HEK293 (cell line): ENCODE measurements around the gene ZNF436.

ENCODE experiments used
- CTCF ChIA-PET: fragments of 350-600 bp; formaldehyde crosslinking; extraction: SDS; loops from one replicate; lab custom pipeline; 2021; ENCODE audit warnings: antibody characterized with exemption; lab: Yijun Ruan, JAX
- POLR2A ChIA-PET: fragments of 300-600 bp; formaldehyde crosslinking; extraction: SDS; loops from one replicate; lab custom pipeline; 2020; ENCODE audit warnings: antibody characterized with exemption, inconsistent platforms; lab: Yijun Ruan, JAX
- H3K27ac ChIP-seq: fragments of 200-500 bp; sonication (Bioruptor generic); 2 replicates; pipeline ENCODE4 v1.5.1; 2014; ENCODE audit warnings: low read depth, low read length, control low read depth, inconsistent platforms; ENCODE audit errors: extremely low read depth
- H3K36me3 ChIP-seq, 2 experiments: fragments of 200-500 bp in 1 of 2; sonication (Bioruptor generic) in 1 of 2; 1 replicate in 1 of 2; 2 replicates in 1 of 2; pipeline ENCODE4 v1.5.1; 2014 to 2017; ENCODE audit warnings: inconsistent platforms in 2 of 2, low read length in 2 of 2; ENCODE audit not compliant: control insufficient read depth in 2 of 2, insufficient read depth in 1 of 2
- H3K4me1 ChIP-seq: fragments of 200-500 bp; sonication (Bioruptor generic); 2 replicates; pipeline ENCODE4 v1.5.1; 2014; ENCODE audit warnings: mild to moderate bottlenecking, low read length, inconsistent platforms; ENCODE audit not compliant: control insufficient read depth, insufficient read depth
- H3K4me3 ChIP-seq: 2 replicates; pipeline ENCODE4 v1.5.1; 2011; ENCODE audit warnings: low read depth, mild to moderate bottlenecking, control low read depth, low read length, moderate library complexity
- H3K9me3 ChIP-seq: fragments of 200-500 bp; sonication (Bioruptor generic); 2 replicates; pipeline ENCODE4 v1.5.1; 2014; ENCODE audit warnings: low read depth, low read length, inconsistent platforms; ENCODE audit not compliant: control insufficient read depth, insufficient read depth
- BCL11B ChIP-seq: fragments of 450-650 bp; formaldehyde crosslinking; IDR thresholded peaks from 2 replicates; pipeline ENCODE4 v1.5.1; 2016; ENCODE audit warnings: low read depth, missing biosample characterization, missing genetic modification characterization
- GLI4 ChIP-seq: fragments of 450-650 bp; formaldehyde crosslinking; IDR thresholded peaks from 2 replicates; pipeline ENCODE4 v1.5.1; 2016; ENCODE audit warnings: missing biosample characterization, missing genetic modification characterization
- KLF10 ChIP-seq: fragments of 450-650 bp; IDR thresholded peaks from 2 replicates; pipeline ENCODE4 v1.5.1; 2018; ENCODE audit warnings: missing biosample characterization, mild to moderate bottlenecking, missing genetic modification characterization
- KLF16 ChIP-seq: fragments of 450-650 bp; formaldehyde crosslinking; IDR thresholded peaks from 2 replicates; pipeline ENCODE4 v1.5.1; 2017; ENCODE audit warnings: missing biosample characterization, missing genetic modification characterization
- KLF8 ChIP-seq: fragments of 450-650 bp; formaldehyde crosslinking; IDR thresholded peaks from 2 replicates; pipeline ENCODE4 v1.5.1; 2016; ENCODE audit warnings: missing biosample characterization, missing genetic modification characterization
- PATZ1 ChIP-seq: fragments of 450-650 bp; formaldehyde crosslinking; IDR thresholded peaks from 2 replicates; pipeline ENCODE4 v1.5.1; 2016; ENCODE audit warnings: missing biosample characterization, missing genetic modification characterization
- SP3 ChIP-seq: fragments of 450-650 bp; formaldehyde crosslinking; IDR thresholded peaks from 2 replicates; pipeline ENCODE4 v1.5.1; 2016; ENCODE audit warnings: missing biosample characterization, missing genetic modification characterization
- WT1 ChIP-seq: fragments of 450-650 bp; formaldehyde crosslinking; IDR thresholded peaks from 2 replicates; pipeline ENCODE4 v1.5.1; 2016; ENCODE audit warnings: missing biosample characterization, missing genetic modification characterization
- ZBTB17 ChIP-seq: fragments of 450-650 bp; formaldehyde crosslinking; IDR thresholded peaks from 2 replicates; pipeline ENCODE4 v1.5.1; 2016; ENCODE audit warnings: missing biosample characterization, missing genetic modification characterization
- ZBTB20 ChIP-seq: fragments of 450-650 bp; formaldehyde crosslinking; IDR thresholded peaks from 2 replicates; pipeline ENCODE4 v1.5.1; 2016; ENCODE audit warnings: missing biosample characterization, missing genetic modification characterization
- ZBTB48 ChIP-seq: fragments of 450-650 bp; formaldehyde crosslinking; IDR thresholded peaks from 2 replicates; pipeline ENCODE4 v1.5.1; 2016; ENCODE audit warnings: missing biosample characterization, missing genetic modification characterization
- ZEB2 ChIP-seq: fragments of 450-650 bp; formaldehyde crosslinking; IDR thresholded peaks from 2 replicates; pipeline ENCODE4 v1.5.1; 2016; ENCODE audit warnings: missing biosample characterization, missing genetic modification characterization
- ZNF121 ChIP-seq: fragments of 450-650 bp; formaldehyde crosslinking; IDR thresholded peaks from 2 replicates; pipeline ENCODE4 v1.5.1; 2016; ENCODE audit warnings: missing biosample characterization, missing genetic modification characterization
- ZNF660 ChIP-seq: fragments of 450-650 bp; IDR thresholded peaks from 2 replicates; pipeline ENCODE4 v1.5.1; 2018; ENCODE audit warnings: missing biosample characterization, mild to moderate bottlenecking, missing genetic modification characterization
- ZNF692 ChIP-seq: fragments of 450-650 bp; formaldehyde crosslinking; IDR thresholded peaks from 2 replicates; pipeline ENCODE4 v1.5.1; 2016; ENCODE audit warnings: missing biosample characterization, missing genetic modification characterization
- ZNF843 ChIP-seq: fragments of 450-650 bp; formaldehyde crosslinking; IDR thresholded peaks from 2 replicates; pipeline ENCODE4 v1.5.1; 2016; ENCODE audit warnings: missing biosample characterization, missing genetic modification characterization
- ZSCAN5A ChIP-seq: fragments of 450-650 bp; formaldehyde crosslinking; IDR thresholded peaks from 2 replicates; pipeline ENCODE4 v1.5.1; 2016; ENCODE audit warnings: missing biosample characterization, missing genetic modification characterization
- TF ChIP-seq, protein P1 (sequence below): fragments of 450-650 bp; formaldehyde crosslinking; IDR thresholded peaks from 2 replicates; pipeline ENCODE4 v1.5.1; 2016; ENCODE audit warnings: missing biosample characterization, missing genetic modification characterization
- TF ChIP-seq, protein P2 (sequence below): fragments of 450-650 bp; formaldehyde crosslinking; IDR thresholded peaks from 2 replicates; pipeline ENCODE4 v1.5.1; 2016; ENCODE audit warnings: missing biosample characterization, missing genetic modification characterization
- TF ChIP-seq, protein P3 (sequence below): fragments of 450-650 bp; formaldehyde crosslinking; IDR thresholded peaks from 2 replicates; pipeline ENCODE4 v1.5.1; 2017; ENCODE audit warnings: missing biosample characterization, missing genetic modification characterization
- TF ChIP-seq, protein P4 (sequence below): fragments of 450-650 bp; formaldehyde crosslinking; IDR thresholded peaks from 2 replicates; pipeline ENCODE4 v1.5.1; 2016; ENCODE audit warnings: missing biosample characterization, missing genetic modification characterization, low read depth

ZNF436 gene

DNA sequence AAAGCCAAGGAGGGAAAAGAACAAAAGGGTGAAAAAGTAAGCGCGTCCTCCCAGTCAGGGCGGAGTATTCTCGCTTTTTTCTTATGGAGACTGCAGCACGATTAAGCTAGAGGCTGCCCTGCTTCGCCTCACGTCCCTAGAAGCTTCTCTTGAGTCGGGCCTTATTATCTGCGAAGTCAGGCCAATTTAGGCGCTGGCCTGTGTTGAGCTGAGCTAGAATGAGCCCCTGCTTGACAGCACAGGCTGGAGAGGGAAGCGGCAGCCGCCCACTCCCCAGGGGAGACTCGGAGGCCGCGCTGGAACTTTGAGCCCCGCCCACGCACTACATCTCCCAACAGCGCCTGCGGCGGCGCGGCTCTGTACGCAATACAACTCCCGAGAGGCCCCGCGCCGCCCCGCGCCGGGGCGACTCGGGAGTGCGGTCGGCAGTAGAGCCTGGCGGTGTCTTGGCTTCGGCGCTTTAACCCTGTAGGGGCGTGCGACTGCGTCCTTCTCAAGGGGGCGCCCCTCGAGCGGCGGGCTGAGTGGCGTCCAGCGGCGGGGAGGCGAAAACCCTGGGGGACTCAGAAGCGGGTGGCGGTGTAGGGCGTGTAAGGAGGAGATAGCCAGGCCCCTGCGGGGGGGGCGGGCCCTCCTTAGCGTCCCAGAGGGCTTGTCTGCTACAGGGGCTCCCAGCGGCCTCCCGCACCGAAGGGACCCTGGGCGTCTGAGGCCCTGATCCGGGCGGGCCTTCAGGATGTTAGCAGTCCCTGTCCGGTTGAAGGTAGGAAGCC, 888 bp downstream of the ZNF436 start:
- Histone ChIP-seq H3K4me1 (peaks cover 17% of the 10 kb centered on the region), H3K4me3 (peak overlapping the region; percentile 95), H3K9me3 (no peaks in the 10 kb centered on the region), H3K36me3 (peaks cover 0 to 36% of the 10 kb centered on the region in 2 experiments; a peak in 1 of 3 replicates), H3K27ac (peak overlapping the region; percentile 93)
- POLR2A ChIA-PET, result interaction anchor here (0.6 to 5.4 kb wide), 17 partner anchors 8 to 283 kb away, joined by 3 to 121 read pairs (median 5); partner anchors contain the start of genes ASAP3, E2F2 and HNRNPR
- CTCF ChIA-PET, result interaction anchor here (0.5 to 3.4 kb wide), 5 partner anchors 24 to 254 kb away, joined by 3 to 16 read pairs (median 5); partner anchors contain the start of gene HNRNPR
- TF ChIP-seq ZNF843 (tag by site-specific recombination), result 0 out of 2 replicates have a peak, but pooled peaks have one; percentile 41
- TF ChIP-seq ZNF660, result 0 out of 2 replicates have a peak, but pooled peaks have one; percentile 68
- no peak for TF ChIP-seq ZNF121
- TF ChIP-seq PATZ1, result peak; percentile 96
- TF ChIP-seq ZSCAN5A (tag by site-specific recombination), result 0 out of 2 replicates have a peak, but pooled peaks have one; percentile 18
- TF ChIP-seq KLF10, result peak; percentile 55; the same call in 1 of the 2 replicates
- peak; percentile 58; the same call in 1 of the 2 replicates for TF ChIP-seq ZBTB17
- peak; percentile 85 for TF ChIP-seq KLF16
- no peak for TF ChIP-seq GLI4 (tag by site-specific recombination)
- TF ChIP-seq BCL11B, result no peak
- peak; percentile 79 for TF ChIP-seq ZBTB20 (tag by site-specific recombination)
- peak; percentile 93 for TF ChIP-seq KLF8 (tag by site-specific recombination)
- TF ChIP-seq ZEB2 (tag by site-specific recombination), result peak; percentile 92
- TF ChIP-seq, protein P1, sequence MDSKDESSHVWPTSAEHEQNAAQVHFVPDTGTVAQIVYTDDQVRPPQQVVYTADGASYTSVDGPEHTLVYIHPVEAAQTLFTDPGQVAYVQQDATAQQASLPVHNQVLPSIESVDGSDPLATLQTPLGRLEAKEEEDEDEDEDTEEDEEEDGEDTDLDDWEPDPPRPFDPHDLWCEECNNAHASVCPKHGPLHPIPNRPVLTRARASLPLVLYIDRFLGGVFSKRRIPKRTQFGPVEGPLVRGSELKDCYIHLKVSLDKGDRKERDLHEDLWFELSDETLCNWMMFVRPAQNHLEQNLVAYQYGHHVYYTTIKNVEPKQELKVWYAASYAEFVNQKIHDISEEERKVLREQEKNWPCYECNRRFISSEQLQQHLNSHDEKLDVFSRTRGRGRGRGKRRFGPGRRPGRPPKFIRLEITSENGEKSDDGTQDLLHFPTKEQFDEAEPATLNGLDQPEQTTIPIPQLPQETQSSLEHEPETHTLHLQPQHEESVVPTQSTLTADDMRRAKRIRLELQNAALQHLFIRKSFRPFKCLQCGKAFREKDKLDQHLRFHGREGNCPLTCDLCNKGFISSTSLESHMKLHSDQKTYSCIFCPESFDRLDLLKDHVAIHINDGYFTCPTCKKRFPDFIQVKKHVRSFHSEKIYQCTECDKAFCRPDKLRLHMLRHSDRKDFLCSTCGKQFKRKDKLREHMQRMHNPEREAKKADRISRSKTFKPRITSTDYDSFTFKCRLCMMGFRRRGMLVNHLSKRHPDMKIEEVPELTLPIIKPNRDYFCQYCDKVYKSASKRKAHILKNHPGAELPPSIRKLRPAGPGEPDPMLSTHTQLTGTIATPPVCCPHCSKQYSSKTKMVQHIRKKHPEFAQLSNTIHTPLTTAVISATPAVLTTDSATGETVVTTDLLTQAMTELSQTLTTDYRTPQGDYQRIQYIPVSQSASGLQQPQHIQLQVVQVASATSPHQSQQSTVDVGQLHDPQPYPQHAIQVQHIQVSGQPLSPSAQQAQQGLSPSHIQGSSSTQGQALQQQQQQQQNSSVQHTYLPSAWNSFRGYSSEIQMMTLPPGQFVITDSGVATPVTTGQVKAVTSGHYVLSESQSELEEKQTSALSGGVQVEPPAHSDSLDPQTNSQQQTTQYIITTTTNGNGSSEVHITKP (tag by site-specific recombination), result peak; percentile 74; the same call in 1 of the 2 replicates
- peak; percentile 63 for TF ChIP-seq SP3 (tag by site-specific recombination)
- TF ChIP-seq WT1, result peak; percentile 51
- TF ChIP-seq ZBTB48 (tag by site-specific recombination), result peak; percentile 76; the same call in 1 of the 2 replicates
- TF ChIP-seq, protein P2, sequence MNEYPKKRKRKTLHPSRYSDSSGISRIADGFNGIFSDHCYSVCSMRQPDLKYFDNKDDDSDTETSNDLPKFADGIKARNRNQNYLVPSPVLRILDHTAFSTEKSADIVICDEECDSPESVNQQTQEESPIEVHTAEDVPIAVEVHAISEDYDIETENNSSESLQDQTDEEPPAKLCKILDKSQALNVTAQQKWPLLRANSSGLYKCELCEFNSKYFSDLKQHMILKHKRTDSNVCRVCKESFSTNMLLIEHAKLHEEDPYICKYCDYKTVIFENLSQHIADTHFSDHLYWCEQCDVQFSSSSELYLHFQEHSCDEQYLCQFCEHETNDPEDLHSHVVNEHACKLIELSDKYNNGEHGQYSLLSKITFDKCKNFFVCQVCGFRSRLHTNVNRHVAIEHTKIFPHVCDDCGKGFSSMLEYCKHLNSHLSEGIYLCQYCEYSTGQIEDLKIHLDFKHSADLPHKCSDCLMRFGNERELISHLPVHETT (tag by site-specific recombination), result 0 out of 2 replicates have a peak, but pooled peaks have one; percentile 56
- TF ChIP-seq, protein P3, sequence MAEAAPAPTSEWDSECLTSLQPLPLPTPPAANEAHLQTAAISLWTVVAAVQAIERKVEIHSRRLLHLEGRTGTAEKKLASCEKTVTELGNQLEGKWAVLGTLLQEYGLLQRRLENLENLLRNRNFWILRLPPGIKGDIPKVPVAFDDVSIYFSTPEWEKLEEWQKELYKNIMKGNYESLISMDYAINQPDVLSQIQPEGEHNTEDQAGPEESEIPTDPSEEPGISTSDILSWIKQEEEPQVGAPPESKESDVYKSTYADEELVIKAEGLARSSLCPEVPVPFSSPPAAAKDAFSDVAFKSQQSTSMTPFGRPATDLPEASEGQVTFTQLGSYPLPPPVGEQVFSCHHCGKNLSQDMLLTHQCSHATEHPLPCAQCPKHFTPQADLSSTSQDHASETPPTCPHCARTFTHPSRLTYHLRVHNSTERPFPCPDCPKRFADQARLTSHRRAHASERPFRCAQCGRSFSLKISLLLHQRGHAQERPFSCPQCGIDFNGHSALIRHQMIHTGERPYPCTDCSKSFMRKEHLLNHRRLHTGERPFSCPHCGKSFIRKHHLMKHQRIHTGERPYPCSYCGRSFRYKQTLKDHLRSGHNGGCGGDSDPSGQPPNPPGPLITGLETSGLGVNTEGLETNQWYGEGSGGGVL (tag by site-specific recombination), result peak; percentile 42
- TF ChIP-seq, protein P4, sequence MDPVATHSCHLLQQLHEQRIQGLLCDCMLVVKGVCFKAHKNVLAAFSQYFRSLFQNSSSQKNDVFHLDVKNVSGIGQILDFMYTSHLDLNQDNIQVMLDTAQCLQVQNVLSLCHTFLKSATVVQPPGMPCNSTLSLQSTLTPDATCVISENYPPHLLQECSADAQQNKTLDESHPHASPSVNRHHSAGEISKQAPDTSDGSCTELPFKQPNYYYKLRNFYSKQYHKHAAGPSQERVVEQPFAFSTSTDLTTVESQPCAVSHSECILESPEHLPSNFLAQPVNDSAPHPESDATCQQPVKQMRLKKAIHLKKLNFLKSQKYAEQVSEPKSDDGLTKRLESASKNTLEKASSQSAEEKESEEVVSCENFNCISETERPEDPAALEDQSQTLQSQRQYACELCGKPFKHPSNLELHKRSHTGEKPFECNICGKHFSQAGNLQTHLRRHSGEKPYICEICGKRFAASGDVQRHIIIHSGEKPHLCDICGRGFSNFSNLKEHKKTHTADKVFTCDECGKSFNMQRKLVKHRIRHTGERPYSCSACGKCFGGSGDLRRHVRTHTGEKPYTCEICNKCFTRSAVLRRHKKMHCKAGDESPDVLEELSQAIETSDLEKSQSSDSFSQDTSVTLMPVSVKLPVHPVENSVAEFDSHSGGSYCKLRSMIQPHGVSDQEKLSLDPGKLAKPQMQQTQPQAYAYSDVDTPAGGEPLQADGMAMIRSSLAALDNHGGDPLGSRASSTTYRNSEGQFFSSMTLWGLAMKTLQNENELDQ (tag by site-specific recombination), result no peak
- peak; percentile 64; the same call in 1 of the 2 replicates for TF ChIP-seq ZNF692
